ENCODE measurements around the gene NOD1.

Gene NOD1

GRCh38 chr7:30523466-30523865, 44.9 kb upstream of the NOD1 start:
- H3K27ac ChIP-seq (ENCODE audit: poor library complexity, severe bottlenecking) = no peak overlapping the region
- H3K4me3 ChIP-seq (ENCODE audit: severe bottlenecking) = no peak overlapping the region
- ATAC-seq (ENCODE audit: low read depth) = no peak
- DNase-seq (ENCODE audit: low spot score) = no peak
- H3K4me1 ChIP-seq (ENCODE audit: insufficient read depth, poor library complexity, severe bottlenecking) = peaks cover 11% of the 10 kb centered on the region
- TF ChIP-seq CTCF (IDR thresholded peaks at IDR 0.05; ENCODE audit: poor library complexity, severe bottlenecking) = no peak
- H3K9me3 ChIP-seq (ENCODE audit: severe bottlenecking) = no peaks in the 10 kb centered on the region
- no peaks in the 10 kb centered on the region for H3K36me3 ChIP-seq (ENCODE audit: low read depth)
- H3K27me3 ChIP-seq (ENCODE audit: insufficient read depth, poor library complexity, severe bottlenecking) = no peaks in the 10 kb centered on the region

GRCh38 chr7:30522159-30522558, 43.6 kb upstream of the NOD1 start:
- TF ChIP-seq CTCF (IDR thresholded peaks at IDR 0.05; ENCODE audit: poor library complexity, severe bottlenecking) = no peak
- no peak for ATAC-seq (ENCODE audit: low read depth)
- Histone ChIP-seq H3K36me3 (ENCODE audit: low read depth) (no peaks in the 10 kb centered on the region), H3K9me3 (ENCODE audit: severe bottlenecking) (no peaks in the 10 kb centered on the region), H3K27ac (ENCODE audit: poor library complexity, severe bottlenecking) (no peak overlapping the region), H3K4me3 (ENCODE audit: severe bottlenecking) (no peak overlapping the region), H3K27me3 (ENCODE audit: insufficient read depth, poor library complexity, severe bottlenecking) (no peaks in the 10 kb centered on the region), H3K4me1 (ENCODE audit: insufficient read depth, poor library complexity, severe bottlenecking) (peaks cover 11% of the 10 kb centered on the region)
- DNase-seq (ENCODE audit: low spot score) = no peak

GRCh38 chr7:30521532-30521931, 42.9 kb upstream of the NOD1 start:
- no peaks in the 10 kb centered on the region for H3K9me3 ChIP-seq (ENCODE audit: severe bottlenecking)
- no peaks in the 10 kb centered on the region for H3K36me3 ChIP-seq (ENCODE audit: low read depth)
- TF ChIP-seq CTCF (IDR thresholded peaks at IDR 0.05; ENCODE audit: poor library complexity, severe bottlenecking) = no peak
- no peak overlapping the region for H3K27ac ChIP-seq (ENCODE audit: poor library complexity, severe bottlenecking)
- no peak for DNase-seq (ENCODE audit: low spot score)
- no peak overlapping the region for H3K4me3 ChIP-seq (ENCODE audit: severe bottlenecking)
- no peak for ATAC-seq (ENCODE audit: low read depth)
- peaks cover 11% of the 10 kb centered on the region for H3K4me1 ChIP-seq (ENCODE audit: insufficient read depth, poor library complexity, severe bottlenecking)
- H3K27me3 ChIP-seq (ENCODE audit: insufficient read depth, poor library complexity, severe bottlenecking) = no peaks in the 10 kb centered on the region

- peaks cover 11% of the 10 kb centered on the region for H3K4me1 ChIP-seq (ENCODE audit: insufficient read depth, poor library complexity, severe bottlenecking)
- ATAC-seq (ENCODE audit: low read depth) (no peak), DNase-seq (ENCODE audit: low spot score) (no peak)
- no peak for TF ChIP-seq CTCF (IDR thresholded peaks at IDR 0.05; ENCODE audit: poor library complexity, severe bottlenecking)
- H3K36me3 ChIP-seq (ENCODE audit: low read depth) = no peaks in the 10 kb centered on the region
- H3K27me3 ChIP-seq (ENCODE audit: insufficient read depth, poor library complexity, severe bottlenecking) = no peaks in the 10 kb centered on the region
- no peak overlapping the region for H3K4me3 ChIP-seq (ENCODE audit: severe bottlenecking)
- H3K9me3 ChIP-seq (ENCODE audit: severe bottlenecking) = no peaks in the 10 kb centered on the region
- H3K27ac ChIP-seq (ENCODE audit: poor library complexity, severe bottlenecking) = no peak overlapping the region
Measured at GRCh38 chr7:30519122-30519521, 40.5 kb upstream of the NOD1 start.

GRCh38 chr7:30515761-30516160, 37.2 kb upstream of the NOD1 start:
- no peak for TF ChIP-seq CTCF (IDR thresholded peaks at IDR 0.05; ENCODE audit: poor library complexity, severe bottlenecking)
- DNase-seq (ENCODE audit: low spot score) = no peak

More at GRCh38 chr7:30515761-30516160, 37.2 kb upstream of the NOD1 start:
- no peak for ATAC-seq (ENCODE audit: low read depth)
- Histone ChIP-seq H3K27ac (ENCODE audit: poor library complexity, severe bottlenecking) (no peak overlapping the region), H3K27me3 (ENCODE audit: insufficient read depth, poor library complexity, severe bottlenecking) (no peaks in the 10 kb centered on the region), H3K4me1 (ENCODE audit: insufficient read depth, poor library complexity, severe bottlenecking) (peaks cover 6% of the 10 kb centered on the region), H3K4me3 (ENCODE audit: severe bottlenecking) (no peak overlapping the region), H3K9me3 (ENCODE audit: severe bottlenecking) (no peaks in the 10 kb centered on the region), H3K36me3 (ENCODE audit: low read depth) (no peaks in the 10 kb centered on the region)
